Measurements from ENCODE around the gene COL4A6.

Gene COL4A6

DNA sequence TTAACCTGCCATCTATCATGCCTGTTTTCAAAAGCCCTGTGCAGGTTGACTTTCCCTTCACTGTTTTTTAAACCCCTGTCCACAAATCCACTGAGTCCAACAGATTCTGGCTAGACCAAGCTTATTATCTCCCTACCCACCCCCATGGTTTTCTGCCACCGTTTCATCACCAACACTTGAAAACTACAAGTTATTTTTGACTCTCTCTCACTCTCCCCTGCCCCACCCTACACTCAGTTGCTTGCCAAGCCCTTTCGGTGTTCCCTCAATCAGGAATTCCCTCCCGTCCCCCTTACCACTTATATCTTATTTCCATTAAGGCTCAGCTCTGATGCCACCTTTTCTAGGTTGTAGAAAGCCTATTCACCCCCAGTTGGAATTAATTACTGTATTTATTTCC, 316.9 kb downstream of the COL4A6 start:
- H2AFZ ChIP-seq (ENCODE audit: low read length) = no peak overlapping the region
- DNase-seq = no peak
- no peaks in the 10 kb centered on the region for H3K9me2 ChIP-seq (replicated peaks; ENCODE audit: insufficient read depth, low read length)
- H3K79me2 ChIP-seq (ENCODE audit: low read length) = no peaks in the 10 kb centered on the region
- no peak overlapping the region for H3K4me2 ChIP-seq (ENCODE audit: low read depth, low read length)
- no peak overlapping the region for H3K9ac ChIP-seq (ENCODE audit: low read length)
- no peaks in the 10 kb centered on the region for H4K20me1 ChIP-seq (ENCODE audit: insufficient read depth, low read length)
- no peaks in the 10 kb centered on the region for H3K27me3 ChIP-seq (replicated peaks; ENCODE audit: insufficient read depth, low read length)
- no peak overlapping the region for H3K27ac ChIP-seq (ENCODE audit: low read length)
- no peaks in the 10 kb centered on the region for H3K9me3 ChIP-seq (replicated peaks; ENCODE audit: insufficient read depth, low read length)
- H3K36me3 ChIP-seq (replicated peaks; ENCODE audit: insufficient read depth, low read length) = no peaks in the 10 kb centered on the region
- H3K4me1 ChIP-seq (ENCODE audit: low read length) = no peaks in the 10 kb centered on the region
- no peak overlapping the region for H3K4me3 ChIP-seq (ENCODE audit: low read length)
- H3F3A ChIP-seq (ENCODE audit: insufficient read depth, low read length) = no peaks in the 10 kb centered on the region
- TF ChIP-seq, protein P1, sequence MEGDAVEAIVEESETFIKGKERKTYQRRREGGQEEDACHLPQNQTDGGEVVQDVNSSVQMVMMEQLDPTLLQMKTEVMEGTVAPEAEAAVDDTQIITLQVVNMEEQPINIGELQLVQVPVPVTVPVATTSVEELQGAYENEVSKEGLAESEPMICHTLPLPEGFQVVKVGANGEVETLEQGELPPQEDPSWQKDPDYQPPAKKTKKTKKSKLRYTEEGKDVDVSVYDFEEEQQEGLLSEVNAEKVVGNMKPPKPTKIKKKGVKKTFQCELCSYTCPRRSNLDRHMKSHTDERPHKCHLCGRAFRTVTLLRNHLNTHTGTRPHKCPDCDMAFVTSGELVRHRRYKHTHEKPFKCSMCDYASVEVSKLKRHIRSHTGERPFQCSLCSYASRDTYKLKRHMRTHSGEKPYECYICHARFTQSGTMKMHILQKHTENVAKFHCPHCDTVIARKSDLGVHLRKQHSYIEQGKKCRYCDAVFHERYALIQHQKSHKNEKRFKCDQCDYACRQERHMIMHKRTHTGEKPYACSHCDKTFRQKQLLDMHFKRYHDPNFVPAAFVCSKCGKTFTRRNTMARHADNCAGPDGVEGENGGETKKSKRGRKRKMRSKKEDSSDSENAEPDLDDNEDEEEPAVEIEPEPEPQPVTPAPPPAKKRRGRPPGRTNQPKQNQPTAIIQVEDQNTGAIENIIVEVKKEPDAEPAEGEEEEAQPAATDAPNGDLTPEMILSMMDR (IDR thresholded peaks at IDR 0.05; ENCODE audit: low read length) = no peak
- TF ChIP-seq EZH2phosphoT487 (IDR thresholded peaks at IDR 0.05; ENCODE audit: low read length) (no peak), EZH2 (optimal IDR thresholded peaks at IDR 0.05; ENCODE audit: low read depth, low read length) (no peak)

DNA sequence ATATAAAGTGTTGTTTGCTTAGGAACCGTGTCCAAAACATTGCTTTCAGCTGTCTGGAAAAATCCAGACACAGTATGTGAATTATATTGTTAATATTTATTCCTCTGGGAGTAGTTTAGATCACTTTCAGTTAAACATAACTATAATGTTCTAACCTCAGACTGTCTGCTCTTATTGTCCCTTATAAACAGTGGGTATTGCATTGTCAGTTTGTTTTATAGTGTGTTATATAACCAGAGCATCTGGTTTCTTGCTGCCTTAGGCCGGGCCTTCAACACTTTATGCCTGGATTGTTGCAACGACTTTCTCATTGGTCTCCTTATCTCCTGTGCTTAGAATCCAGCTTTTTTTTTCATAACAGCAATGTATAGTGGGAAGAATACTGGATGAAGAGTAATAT, 320.2 kb downstream of the COL4A6 start:
- Histone ChIP-seq H3F3A (ENCODE audit: insufficient read depth, low read length) (no peaks in the 10 kb centered on the region), H3K9me3 (replicated peaks; ENCODE audit: insufficient read depth, low read length) (no peaks in the 10 kb centered on the region)

DNA sequence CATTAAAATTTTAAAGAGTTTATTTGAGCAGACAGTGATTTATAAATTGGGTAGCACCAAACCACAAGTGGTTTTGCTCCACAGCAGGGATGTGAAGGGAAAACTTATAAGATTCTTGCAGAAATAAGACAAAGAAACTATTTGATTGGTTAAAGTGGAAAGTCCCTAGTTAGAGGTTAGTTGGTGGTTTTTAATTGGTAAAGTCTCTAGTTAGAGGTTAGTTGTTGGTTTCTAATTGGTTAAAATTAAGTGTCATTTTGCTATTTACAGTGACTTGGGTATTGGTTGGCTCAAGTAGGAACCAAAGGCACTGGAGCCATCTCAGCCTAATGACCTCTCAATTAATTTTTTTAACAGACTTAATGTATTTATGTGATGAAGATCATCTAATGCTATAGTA, 323.7 kb downstream of the COL4A6 start:
- Histone ChIP-seq H3K4me1 (ENCODE audit: low read length) (no peaks in the 10 kb centered on the region), H3K9me3 (replicated peaks; ENCODE audit: insufficient read depth, low read length) (no peaks in the 10 kb centered on the region), H3K4me2 (ENCODE audit: low read depth, low read length) (no peak overlapping the region), H2AFZ (ENCODE audit: low read length) (no peak overlapping the region), H3K36me3 (replicated peaks; ENCODE audit: insufficient read depth, low read length) (no peaks in the 10 kb centered on the region), H4K20me1 (ENCODE audit: insufficient read depth, low read length) (no peaks in the 10 kb centered on the region), H3K27me3 (replicated peaks; ENCODE audit: insufficient read depth, low read length) (no peaks in the 10 kb centered on the region), H3K79me2 (ENCODE audit: low read length) (no peaks in the 10 kb centered on the region; the same call in 1 of the 2 replicates), H3K27ac (ENCODE audit: low read length) (no peak overlapping the region), H3K9ac (ENCODE audit: low read length) (no peak overlapping the region), H3F3A (ENCODE audit: insufficient read depth, low read length) (no peaks in the 10 kb centered on the region), H3K4me3 (ENCODE audit: low read length) (no peak overlapping the region), H3K9me2 (replicated peaks; ENCODE audit: insufficient read depth, low read length) (no peaks in the 10 kb centered on the region)
- TF ChIP-seq, protein P1 (IDR thresholded peaks at IDR 0.05; ENCODE audit: low read length) = no peak
- TF ChIP-seq EZH2 (optimal IDR thresholded peaks at IDR 0.05; ENCODE audit: low read depth, low read length) (no peak), EZH2phosphoT487 (IDR thresholded peaks at IDR 0.05; ENCODE audit: low read length) (no peak)
- no peak for DNase-seq

More for the DNA sequence above, 320.2 kb downstream of the COL4A6 start:
- H3K4me2 ChIP-seq (ENCODE audit: low read depth, low read length) = no peak overlapping the region
- TF ChIP-seq, protein P1 (IDR thresholded peaks at IDR 0.05; ENCODE audit: low read length) = no peak
- TF ChIP-seq EZH2phosphoT487 (IDR thresholded peaks at IDR 0.05; ENCODE audit: low read length) = no peak
- no peak for TF ChIP-seq EZH2 (optimal IDR thresholded peaks at IDR 0.05; ENCODE audit: low read depth, low read length)
- no peaks in the 10 kb centered on the region for H3K9me2 ChIP-seq (replicated peaks; ENCODE audit: insufficient read depth, low read length)
- no peak overlapping the region for H3K9ac ChIP-seq (ENCODE audit: low read length)
- no peak for DNase-seq
- no peak overlapping the region for H2AFZ ChIP-seq (ENCODE audit: low read length)
- H3K27ac ChIP-seq (ENCODE audit: low read length) = no peak overlapping the region
- no peaks in the 10 kb centered on the region for H3K27me3 ChIP-seq (replicated peaks; ENCODE audit: insufficient read depth, low read length)
- no peaks in the 10 kb centered on the region for H3K36me3 ChIP-seq (replicated peaks; ENCODE audit: insufficient read depth, low read length)
- no peak overlapping the region for H3K4me3 ChIP-seq (ENCODE audit: low read length)
- no peaks in the 10 kb centered on the region for H3K79me2 ChIP-seq (ENCODE audit: low read length)
- no peaks in the 10 kb centered on the region for H3K4me1 ChIP-seq (ENCODE audit: low read length)
- H4K20me1 ChIP-seq (ENCODE audit: insufficient read depth, low read length) = no peaks in the 10 kb centered on the region
